ENCODE results near the gene CLP1. TPM values are rescaled to one million over a fixed set of nuclear protein-coding genes. Genes with fewer than 3 reads are reported as not detected.

The CLP1 gene
- total RNA-seq, 1 donor from 2014 or later, result 31.1 TPM

GRCh38 chr11:57647372-57647771 lies 10.2 kb upstream of the CLP1 start:
- H3K9me3 Mint-ChIP-seq (ENCODE audit: unreplicated experiment), result no peaks in the 10 kb centered on the region
- peaks cover 77% of the 10 kb centered on the region for H3K4me1 Mint-ChIP-seq (ENCODE audit: unreplicated experiment)
- no peak overlapping the region for H3K27ac Mint-ChIP-seq (ENCODE audit: unreplicated experiment)
- DNase-seq (ENCODE audit: low spot score), result no peak
- no peak overlapping the region for H3K4me3 Mint-ChIP-seq (ENCODE audit: unreplicated experiment)
- TF ChIP-seq CTCF (IDR thresholded peaks at IDR 0.05; ENCODE audit: unreplicated experiment), result no peak
- H3K27me3 Mint-ChIP-seq (ENCODE audit: unreplicated experiment), result peaks cover 33% of the 10 kb centered on the region
- H3K36me3 Mint-ChIP-seq (ENCODE audit: low read depth, unreplicated experiment), result peaks cover 3% of the 10 kb centered on the region

GRCh38 chr11:57647960-57648800 lies 9.4 kb upstream of the CLP1 start:
- H3K9me3 Mint-ChIP-seq (ENCODE audit: unreplicated experiment), result no peaks in the 10 kb centered on the region
- peak overlapping the region; percentile 77 for H3K4me3 Mint-ChIP-seq (ENCODE audit: unreplicated experiment)
- peak overlapping the region; percentile 42 for H3K27ac Mint-ChIP-seq (ENCODE audit: unreplicated experiment)
- peaks cover 75% of the 10 kb centered on the region for H3K4me1 Mint-ChIP-seq (ENCODE audit: unreplicated experiment)
- TF ChIP-seq CTCF (IDR thresholded peaks at IDR 0.05; ENCODE audit: unreplicated experiment), result no peak
- DNase-seq (ENCODE audit: low spot score), result no peak
- H3K36me3 Mint-ChIP-seq (ENCODE audit: low read depth, unreplicated experiment), result peaks cover 3% of the 10 kb centered on the region
- H3K27me3 Mint-ChIP-seq (ENCODE audit: unreplicated experiment), result peaks cover 33% of the 10 kb centered on the region

GRCh38 chr11:57648801-57649735 lies 8.5 kb upstream of the CLP1 start:
- peaks cover 72% of the 10 kb centered on the region for H3K4me1 Mint-ChIP-seq (ENCODE audit: unreplicated experiment)
- TF ChIP-seq CTCF (IDR thresholded peaks at IDR 0.05; ENCODE audit: unreplicated experiment), result no peak
- H3K36me3 Mint-ChIP-seq (ENCODE audit: low read depth, unreplicated experiment), result peaks cover 3% of the 10 kb centered on the region
- H3K9me3 Mint-ChIP-seq (ENCODE audit: unreplicated experiment), result no peaks in the 10 kb centered on the region
- H3K4me3 Mint-ChIP-seq (ENCODE audit: unreplicated experiment), result peak overlapping the region; percentile 77
- H3K27me3 Mint-ChIP-seq (ENCODE audit: unreplicated experiment), result peaks cover 32% of the 10 kb centered on the region
- no peak for DNase-seq (ENCODE audit: low spot score)
- peak overlapping the region; percentile 83 for H3K27ac Mint-ChIP-seq (ENCODE audit: unreplicated experiment)

- Mint-ChIP-seq H3K4me1 (ENCODE audit: unreplicated experiment) (peaks cover 64% of the 10 kb centered on the region), H3K36me3 (ENCODE audit: low read depth, unreplicated experiment) (peaks cover 3% of the 10 kb centered on the region), H3K27me3 (ENCODE audit: unreplicated experiment) (peaks cover 31% of the 10 kb centered on the region), H3K27ac (ENCODE audit: unreplicated experiment) (peak within 1 kb of the TSS; percentile 83), H3K9me3 (ENCODE audit: unreplicated experiment) (no peaks in the 10 kb centered on the region), H3K4me3 (ENCODE audit: unreplicated experiment) (peak within 1 kb of the TSS; percentile 77)
- no peak for DNase-seq (ENCODE audit: low spot score)
- no peak for TF ChIP-seq CTCF (IDR thresholded peaks at IDR 0.05; ENCODE audit: unreplicated experiment)
Measured at GRCh38 chr11:57649826-57650738, 7.5 kb upstream of the CLP1 start, which contains the start of gene YPEL4. Gene YPEL4 (minus strand): TSS chr11:57649912. CDS start chr11:57647107, 2,805 bp downstream.

Measured in endothelial cell (in vitro differentiated cells).